ENCODE measurements around the gene NDRG4.

DNA sequence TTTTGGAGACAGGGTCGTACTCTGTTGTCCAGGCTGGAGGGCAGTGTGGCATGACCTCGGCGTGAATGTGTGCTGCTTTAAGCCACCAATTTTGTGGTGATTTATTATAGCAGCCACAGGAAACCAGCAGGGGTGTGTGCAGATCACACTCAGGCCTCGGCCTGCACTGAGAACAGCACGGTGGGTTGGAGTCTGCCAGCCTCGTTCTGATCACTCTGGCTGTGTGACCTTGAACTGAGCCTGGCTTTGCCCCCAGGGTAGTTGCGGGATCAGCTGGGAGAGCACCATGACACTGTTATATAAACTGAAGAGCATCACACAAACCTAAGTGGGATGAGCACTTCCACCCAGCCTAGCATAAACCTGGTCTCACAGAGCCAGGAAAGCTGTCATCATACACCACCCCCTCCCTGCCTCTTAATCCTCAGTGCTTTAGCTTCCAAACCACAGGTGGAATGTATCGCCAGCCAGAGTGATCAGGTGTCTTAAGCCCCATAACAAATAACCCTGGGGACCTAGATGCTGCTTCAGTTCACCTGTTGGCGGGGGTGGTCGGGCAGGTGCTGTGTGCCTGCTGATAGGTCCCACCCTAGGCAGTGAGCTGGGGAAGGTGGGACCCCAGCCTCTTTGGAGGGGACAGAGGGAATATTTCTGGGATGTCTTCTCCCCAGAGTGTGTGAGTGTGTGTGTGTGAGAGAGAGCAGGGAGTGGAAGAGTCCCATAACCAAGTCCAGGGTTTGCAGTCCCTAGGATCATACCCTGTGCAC is 28.6 kb upstream of the NDRG4 start:
- TF ChIP-seq POLR2AphosphoS5 (IDR thresholded peaks at IDR 0.05; ENCODE audit: low read depth, low read length) (no peak), POLR2A (IDR thresholded peaks at IDR 0.05; ENCODE audit: low read depth, low read length) (no peak), TAF1 (IDR thresholded peaks at IDR 0.05; ENCODE audit: low read depth, low read length) (no peak), PAX5 (IDR thresholded peaks at IDR 0.05; ENCODE audit: insufficient read depth, low read length, severe bottlenecking) (no peak), SPI1 (IDR thresholded peaks at IDR 0.05; ENCODE audit: low read depth, low read length) (no peak), POU2F2 (IDR thresholded peaks at IDR 0.05; ENCODE audit: low read depth, low read length) (no peak)
